Ammon's horn (tissue), 1 donor: Measurements from ENCODE around the gene MCF2L2.

Experiments used
- DNase-seq: peaks from one replicate; pipeline ENCODE4 v3.0.0-alpha.2; 2016; ENCODE audit warnings: low spot score

The MCF2L2 gene

DNA sequence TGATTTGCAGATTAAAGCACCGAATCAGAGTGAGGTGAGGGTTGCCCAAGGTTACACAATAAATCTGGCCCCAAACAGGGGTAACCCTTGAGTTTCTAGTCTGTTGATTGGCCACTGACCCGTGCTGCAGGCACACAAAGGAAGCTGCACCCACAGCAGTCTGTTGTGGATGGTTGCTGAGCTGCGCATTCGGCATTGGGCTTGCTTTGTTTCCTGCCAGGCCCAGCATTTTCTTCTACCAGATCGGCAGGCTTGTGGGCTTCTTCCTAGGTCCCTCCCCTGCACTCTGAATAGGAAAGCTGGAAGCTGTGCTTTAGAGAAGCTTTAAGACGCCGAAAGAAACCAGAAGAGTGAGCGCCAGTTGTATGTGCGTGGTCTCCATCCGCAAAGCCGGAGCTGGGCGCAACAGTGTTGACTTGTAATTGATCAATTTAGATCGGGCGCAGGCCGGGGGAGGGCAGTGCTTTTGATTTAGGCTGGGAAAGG lies 163.2 kb downstream of the MCF2L2 start:
- peak; percentile 78 for DNase-seq

DNA sequence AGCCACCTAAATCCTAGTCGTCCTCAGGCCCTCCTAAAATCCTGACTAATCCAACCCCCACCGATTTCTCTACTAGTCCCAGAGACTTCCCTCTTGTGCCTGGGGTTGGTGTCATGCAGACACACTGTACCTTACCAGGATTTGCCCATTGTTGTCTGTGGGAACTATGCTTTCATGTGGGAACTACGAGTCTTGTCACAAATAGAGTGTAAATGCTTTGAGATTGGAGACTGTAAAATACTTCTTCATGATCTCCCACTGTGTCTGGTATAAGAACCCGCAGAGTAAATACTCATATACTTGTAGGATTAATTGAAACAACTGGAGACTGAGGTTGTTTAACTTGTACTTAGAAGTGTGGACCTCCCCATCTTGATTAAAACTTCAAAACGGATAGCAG lies 164.2 kb downstream of the MCF2L2 start:
- DNase-seq = no peak

- DNase-seq = no peak
These were observed 165.5 kb downstream of the MCF2L2 start for GRCh38 chr3:183262875-183263378.

GRCh38 chr3:183261151-183261724 lies 167.2 kb downstream of the MCF2L2 start:
- DNase-seq = no peak

DNA sequence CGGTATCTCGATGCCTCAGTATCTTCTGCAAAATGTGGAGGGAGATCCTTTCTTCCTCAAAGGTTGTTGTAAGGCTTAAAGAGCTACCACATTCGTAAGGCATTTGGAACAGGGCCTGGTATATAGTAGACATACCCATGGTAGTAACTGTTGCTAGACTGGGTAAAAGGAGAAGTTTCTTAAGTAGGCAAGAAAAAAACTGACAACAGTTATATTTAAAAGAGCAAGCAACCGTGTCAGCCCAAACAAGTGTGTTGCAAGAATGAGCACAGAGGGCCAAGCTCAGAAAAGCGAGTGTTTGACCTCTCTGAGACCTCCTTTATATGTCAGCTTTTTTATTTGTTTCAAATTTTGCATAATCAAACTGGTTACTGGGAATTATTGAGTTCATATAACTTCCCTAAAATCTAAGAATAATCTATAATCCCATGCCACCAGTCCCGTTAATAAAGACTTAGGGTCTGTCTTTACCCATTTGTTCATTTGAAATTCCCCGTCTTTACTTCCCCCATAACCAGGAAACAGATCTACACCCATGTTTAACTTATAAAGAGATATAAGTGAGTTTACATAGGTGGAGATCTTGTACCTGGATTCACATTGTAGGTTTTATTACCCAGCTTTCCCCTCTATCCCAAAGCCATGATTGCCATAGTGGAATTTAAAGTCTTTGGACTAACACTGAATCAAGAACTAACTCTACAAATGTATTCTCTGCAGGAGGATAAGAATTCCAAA lies 168.1 kb downstream of the MCF2L2 start:
- DNase-seq = peak; percentile 47

GRCh38 chr3:183259621-183260020 lies 168.8 kb downstream of the MCF2L2 start:
- DNase-seq = no peak

DNA sequence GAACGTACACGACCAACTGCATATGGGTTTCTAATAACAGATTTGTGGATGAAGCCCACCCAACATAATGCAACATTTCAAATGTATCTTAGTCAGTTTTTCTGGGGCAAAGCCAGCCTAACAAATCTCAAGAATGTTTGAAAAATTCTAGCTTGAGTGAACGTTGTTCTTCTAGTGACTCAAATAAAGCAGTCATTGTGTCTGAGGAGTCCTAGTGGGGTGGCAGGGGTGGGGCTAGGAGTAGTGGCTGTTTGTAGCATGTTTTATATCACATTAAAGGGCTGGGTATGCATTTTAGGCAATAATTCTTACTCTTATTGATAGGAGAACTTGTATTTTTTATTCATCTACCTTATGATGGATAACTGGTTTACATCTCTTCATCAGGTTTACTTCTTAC lies 169.3 kb downstream of the MCF2L2 start:
- no peak for DNase-seq

- DNase-seq = no peak
These were observed 173.1 kb downstream of the MCF2L2 start for GRCh38 chr3:183255348-183255730.

GRCh38 chr3:183254487-183255347 lies 173.7 kb downstream of the MCF2L2 start:
- no peak for DNase-seq

DNA sequence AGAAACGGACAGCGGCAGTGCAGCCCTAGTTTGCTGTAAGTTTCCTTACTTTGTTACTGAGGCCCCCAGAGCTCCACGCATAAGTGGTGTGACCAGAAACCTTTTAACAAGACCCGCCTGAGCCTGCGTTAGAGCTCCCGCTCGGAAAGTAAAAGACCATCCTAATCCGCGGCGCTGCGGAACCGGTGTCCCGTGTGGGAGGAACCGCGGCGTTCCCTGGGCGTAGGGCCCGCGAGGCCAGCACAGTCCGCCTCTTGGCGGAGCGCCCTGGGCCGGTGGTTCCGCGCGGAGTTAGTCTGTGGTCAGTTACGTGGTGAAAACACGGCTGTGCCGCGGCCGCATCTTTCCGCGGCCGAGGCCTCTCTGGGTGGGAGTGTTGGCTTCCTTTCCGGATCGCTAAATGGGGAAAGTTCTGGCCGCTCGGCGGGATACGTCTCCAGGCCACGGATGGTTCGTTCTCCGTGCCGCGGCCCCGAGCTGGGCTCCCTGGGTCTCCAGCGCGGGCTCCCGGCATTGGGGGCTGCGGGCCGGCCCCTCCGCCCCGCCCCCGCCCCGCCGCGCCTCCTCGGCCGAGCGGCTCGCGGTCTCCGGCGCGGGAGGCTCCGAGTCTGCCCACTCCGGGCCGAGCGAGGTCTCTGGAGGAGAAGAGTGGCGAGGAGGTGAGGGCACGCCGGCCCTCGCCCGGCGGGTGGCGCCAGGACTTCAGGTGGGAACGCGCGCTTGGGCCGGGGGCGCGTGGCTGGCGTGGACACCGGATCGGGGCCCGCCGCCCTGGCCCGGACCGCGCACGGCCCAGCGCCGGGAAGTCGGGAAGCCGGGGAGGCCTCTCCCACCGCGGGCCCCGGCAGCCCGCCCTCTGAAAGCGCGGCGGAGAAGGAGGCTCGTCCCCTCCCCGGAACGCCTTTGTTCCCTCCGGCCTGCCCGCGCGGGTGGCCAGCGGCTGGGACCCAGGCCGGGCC lies 174.6 kb downstream of the MCF2L2 start:
- peak; percentile 62 for DNase-seq

- DNase-seq = no peak
These were observed 175.4 kb downstream of the MCF2L2 start, which contains the start of gene B3GNT5 for GRCh38 chr3:183252973-183253527. Gene B3GNT5, plus strand, starts transcription at chr3:183253253. Its CDS starts 16,546 bp downstream, at chr3:183269799.

GRCh38 chr3:183252118-183252782 lies 176.2 kb downstream of the MCF2L2 start:
- DNase-seq = no peak

DNA sequence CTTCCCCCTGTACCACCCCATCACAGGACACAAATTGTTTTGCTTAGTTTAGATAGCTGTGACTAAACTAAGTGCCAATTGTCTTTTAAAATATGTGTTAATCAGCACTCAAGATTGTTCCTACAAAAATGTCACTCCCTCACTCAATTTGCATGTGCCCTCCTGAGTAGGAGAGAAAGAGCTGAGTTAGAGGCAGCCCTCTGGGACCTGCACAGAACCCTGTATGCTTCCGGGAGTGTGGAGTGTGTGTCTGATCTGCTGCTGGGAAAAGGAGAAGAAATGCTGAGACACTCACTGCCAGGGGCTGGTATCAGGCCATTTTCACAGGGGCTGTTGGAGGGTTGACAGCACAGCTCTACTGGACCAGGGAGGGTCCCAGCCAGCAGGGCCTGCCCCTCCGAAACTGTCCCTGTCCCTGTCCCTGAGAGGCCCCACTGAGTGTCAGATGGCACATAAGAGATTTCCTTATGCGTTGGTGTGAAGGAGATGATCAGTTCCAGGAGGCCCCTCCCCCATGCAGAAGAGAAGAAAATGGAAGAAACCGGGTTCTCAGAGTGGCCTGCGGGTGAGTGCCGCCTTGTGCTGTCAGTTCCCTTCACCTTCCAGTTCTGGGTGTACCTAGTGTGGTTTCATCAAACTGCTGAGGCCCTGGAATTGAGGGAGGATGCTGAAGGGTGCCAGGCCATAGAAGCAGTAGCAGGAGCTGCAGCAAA lies 179.3 kb downstream of the MCF2L2 start:
- peak; percentile 41 for DNase-seq

- DNase-seq = no peak
These were observed 181.3 kb downstream of the MCF2L2 start for GRCh38 chr3:183247011-183247589.

DNA sequence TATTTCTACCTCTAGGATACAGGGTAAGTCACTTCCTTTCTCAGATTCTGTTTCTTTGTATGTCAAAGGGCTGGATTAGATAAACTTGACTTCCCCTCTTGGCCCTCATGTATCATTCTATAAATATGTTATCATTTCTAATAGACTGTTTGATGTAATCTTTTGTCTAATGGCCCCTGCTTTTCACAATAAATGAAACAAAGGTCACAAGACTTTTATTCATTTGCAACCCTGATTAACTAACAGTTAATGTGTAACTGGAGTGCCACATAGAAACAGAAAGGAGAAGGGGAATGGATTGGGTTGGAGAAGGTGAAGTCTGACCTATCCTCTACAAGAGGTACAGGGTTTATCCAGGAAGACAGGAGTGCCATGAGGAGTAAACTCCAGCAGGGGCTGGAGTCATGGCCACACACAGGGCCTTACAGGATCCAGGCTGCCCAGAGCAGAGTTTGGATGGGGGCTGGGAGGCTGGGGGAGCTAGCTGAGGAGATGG lies 183.4 kb downstream of the MCF2L2 start:
- DNase-seq = no peak

- DNase-seq = peak; percentile 76
These were observed 184.2 kb downstream of the MCF2L2 start for GRCh38 chr3:183244219-183244618.

GRCh38 chr3:183242431-183242830 lies 186.0 kb downstream of the MCF2L2 start:
- DNase-seq = no peak

- no peak for DNase-seq
These were observed 189.4 kb downstream of the MCF2L2 start for GRCh38 chr3:183239046-183239445.

DNA sequence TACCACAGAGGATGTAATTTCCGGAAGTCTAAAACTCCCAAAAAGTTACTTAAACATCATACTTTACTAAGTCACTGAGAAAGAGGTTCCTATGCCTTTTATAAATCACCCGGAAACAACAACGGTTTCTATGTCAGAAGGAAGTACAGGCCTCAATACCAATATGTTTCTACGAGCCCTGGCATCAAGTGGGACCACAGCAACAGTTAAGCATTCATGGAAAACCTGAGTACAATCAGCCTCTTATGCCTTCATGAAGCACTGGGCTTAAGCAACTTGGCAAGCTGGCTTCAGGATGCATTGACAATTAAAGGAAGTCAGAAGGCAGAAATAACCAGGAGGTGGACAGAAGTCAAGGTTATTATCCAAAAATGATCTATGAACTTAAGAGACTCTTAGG lies 194.5 kb downstream of the MCF2L2 start:
- peak; percentile 68 for DNase-seq
